Stomach (tissue), 9 donors: ENCODE data around the gene ILK. TPM values are rescaled to one million over a fixed set of nuclear protein-coding genes. Genes with fewer than 3 reads are reported as not detected.

Experiments
- DNase-seq, 2 donors: peaks; one replicate each; pipeline versions ENCODE4 v3.0.0 to v3.0.0-alpha.2; 2013 to 2019
- H3K27ac ChIP-seq, 5 donors: fragments of 200-600 bp in 4 of 5; sonication (generic) in 4 of 5; one replicate each; pipeline ENCODE4 v1.5.1; 2013 to 2019; ENCODE audit warnings: mild to moderate bottlenecking in 1 of 5, moderate library complexity in 1 of 5
- H3K27me3 ChIP-seq, 3 donors: fragments of 200-600 bp; sonication (generic); one replicate each; pipeline ENCODE4 v1.5.1; 2017 to 2019; ENCODE audit warnings: mixed run types in 1 of 3
- H3K36me3 ChIP-seq, 4 donors: fragments of 200-600 bp; sonication (generic); 1 replicate in 3 of 4; 2 replicates in 1 of 4; pipeline ENCODE4 v1.5.1; 2016 to 2019
- H3K4me1 ChIP-seq, 4 donors: fragments of 200-600 bp; sonication (generic); one replicate each; pipeline ENCODE4 v1.5.1; 2016 to 2019
- H3K4me3 ChIP-seq, 4 donors: fragments of 200-600 bp; sonication (generic) in 3 of 4; one replicate each; pipeline ENCODE4 v1.5.1; 2016 to 2019; ENCODE audit warnings: mild to moderate bottlenecking in 1 of 4
- H3K9me3 ChIP-seq, 4 donors: fragments of 200-600 bp; sonication (generic); one replicate each; pipeline ENCODE4 v1.5.1; 2016 to 2019
- CTCF ChIP-seq, 7 experiments: fragments of 450-650 bp in 4 of 7; fragments of 200-600 bp in 3 of 7; sonication (generic) in 3 of 7; IDR thresholded peaks; one replicate each; pipeline ENCODE4 v1.5.1; 2016 to 2019; ENCODE audit warnings: antibody characterized with exemption in 7 of 7, control low read depth in 2 of 7, mild to moderate bottlenecking in 1 of 7
- EP300 ChIP-seq: sonication (generic); formaldehyde crosslinking; IDR thresholded peaks from one replicate; pipeline ENCODE4 v1.6.1; 2017; ENCODE audit warnings: antibody characterized with exemption
- POLR2A ChIP-seq, 4 donors: fragments of 450-650 bp; IDR thresholded peaks; one replicate each; pipeline ENCODE4 v1.6.1; 2016; ENCODE audit warnings: antibody characterized with exemption in 4 of 4, control low read depth in 2 of 4, mild to moderate bottlenecking in 1 of 4, moderate library complexity in 1 of 4
- POLR2AphosphoS5 ChIP-seq, 3 donors: sonication (generic); formaldehyde crosslinking; IDR thresholded peaks; one replicate each; pipeline ENCODE4 v1.6.1; 2016; ENCODE audit warnings: antibody characterized with exemption in 3 of 3
- WGBS, 5 donors: extraction: QIAGEN DNeasy Blood & Tissue Kit in 3 of 5; methylation state at CpG; one replicate each; pipeline versions ENCODE4 v1.1.5 to v1.1.7; 2013 to 2018; 5-methylcytosine and 5-hydroxymethylcytosine counted together
- intact Hi-C: fragments of 100-400 bp; cut with DNase I; formaldehyde crosslinking; loops from one replicate; pipeline ENCODE4 v1.15.1; 2023; ENCODE audit warnings: low total_unique reads
- polyA plus RNA-seq, 3 donors: library from polyadenylated mRNA; stranded (reverse); fragments of 200-250 nt; gene quantifications; one replicate each; pipeline ENCODE4 v1.2.3, GENCODE V29; 2013
- total RNA-seq, 5 donors: library from RNA; depleted of rRNA; stranded (reverse); fragments of >200 nt; gene quantifications; one replicate each; pipeline versions ENCODE4 v1.1.0 to v1.2.3, GENCODE V29; 2014 to 2016
- donor health status: healthy with polysubstance abuse.
- donor health status: Bipolar disorder and iron deficiency.
- donor health status: healthy.

Gene ILK
- total and polyA plus RNA-seq, 8 donors: 60.0 to 308 (median 124) TPM

- peak in 1 of 2 donors; percentile 55 for DNase-seq
- Histone ChIP-seq H3K4me1 (peaks cover 0 to 37% (median 14%) of the 10 kb centered on the region in 4 donors), H3K27me3 (peaks cover 0 to 25% (median 12%) of the 10 kb centered on the region in 3 donors), H3K27ac (peak overlapping the region; percentile 52 to 87 (median 69)), H3K9me3 (no peaks in the 10 kb centered on the region), H3K4me3 (peak overlapping the region; percentile 46 to 54 (median 50)), H3K36me3 (no peaks in the 10 kb centered on the region)
- TF ChIP-seq EP300 (no peak), POLR2AphosphoS5 (IDR thresholded peaks at IDR 0.05) (no peak)
- intact Hi-C loops: no loop called here
- 32 to 42% (median 40%) methylated on average over 9 of the region's 9 CpGs for WGBS, 5 donors
These were observed 50.9 kb downstream of the ILK start for GRCh38 chr11:6654281-6655019.

- no peaks in the 10 kb centered on the region for H3K9me3 ChIP-seq
- H3K27me3 ChIP-seq: peaks cover 0 to 25% (median 12%) of the 10 kb centered on the region in 3 donors
- DNase-seq: peak in 1 of 2 donors; percentile 75
- 8 to 18% (median 9%) methylated on average over 13 to 84 of the region's 84 CpGs for WGBS, 5 donors
- TF ChIP-seq POLR2A (IDR thresholded peaks at IDR 0.05) (no peak), EP300 (no peak), POLR2AphosphoS5 (IDR thresholded peaks at IDR 0.05) (no peak), CTCF (IDR thresholded peaks at IDR 0.05) (no peak)
- no peaks in the 10 kb centered on the region for H3K36me3 ChIP-seq
- intact Hi-C loops: no loop called here
- H3K4me1 ChIP-seq: peaks cover 0 to 33% (median 14%) of the 10 kb centered on the region in 4 donors
- peak overlapping the region; percentile 52 to 87 (median 73) for H3K27ac ChIP-seq
- peak overlapping the region; percentile 46 to 54 (median 50) for H3K4me3 ChIP-seq
These were observed 51.6 kb downstream of the ILK start for GRCh38 chr11:6655020-6655789.

- H3K4me3 ChIP-seq: peak within 1 kb of the TSS; percentile 46 to 54 (median 50)
- 9 to 31% (median 23%) methylated on average over 12 to 38 of the region's 56 CpGs for WGBS, 5 donors
- no peaks in the 10 kb centered on the region for H3K36me3 ChIP-seq
- intact Hi-C loops: no loop called here
- no peak for TF ChIP-seq EP300
- no peak for TF ChIP-seq CTCF (IDR thresholded peaks at IDR 0.05)
- TF ChIP-seq POLR2AphosphoS5 (IDR thresholded peaks at IDR 0.05): no peak
- TF ChIP-seq POLR2A (IDR thresholded peaks at IDR 0.05): no peak
- peak within 1 kb of the TSS; percentile 60 to 87 (median 73) for H3K27ac ChIP-seq
- peak in 1 of 2 donors; percentile 83 for DNase-seq
- H3K9me3 ChIP-seq: no peaks in the 10 kb centered on the region
- peaks cover 0 to 25% (median 12%) of the 10 kb centered on the region in 3 donors for H3K27me3 ChIP-seq
- peaks cover 0 to 33% (median 14%) of the 10 kb centered on the region in 4 donors for H3K4me1 ChIP-seq
These were observed 52.4 kb downstream of the ILK start, which contains the start of gene DCHS1 for GRCh38 chr11:6655790-6656583. DCHS1 (minus strand) TSS chr11:6655809; CDS start chr11:6641613, 14,196 bp downstream.

- no peak for DNase-seq
- WGBS, 5 donors: 38 to 63% (median 56%) methylated on average over 4 of the region's 4 CpGs
- intact Hi-C loops: no loop called here
These were observed 53.0 kb downstream of the ILK start for GRCh38 chr11:6656584-6656915.

More at GRCh38 chr11:6656584-6656915, 53.0 kb downstream of the ILK start:
- H3K27me3 ChIP-seq: peaks cover 0 to 25% (median 12%) of the 10 kb centered on the region in 3 donors
- no peaks in the 10 kb centered on the region for H3K9me3 ChIP-seq
- TF ChIP-seq POLR2A (IDR thresholded peaks at IDR 0.05): no peak
- no peak for TF ChIP-seq CTCF (IDR thresholded peaks at IDR 0.05)
- TF ChIP-seq POLR2AphosphoS5 (IDR thresholded peaks at IDR 0.05): no peak
- TF ChIP-seq EP300: no peak
- peak overlapping the region in 1 of 4 donors; percentile 54 for H3K4me3 ChIP-seq
- peak overlapping the region in 4 of 5 donors; percentile 60 to 87 (median 74) for H3K27ac ChIP-seq
- H3K4me1 ChIP-seq: peaks cover 0 to 33% (median 14%) of the 10 kb centered on the region in 4 donors
- no peaks in the 10 kb centered on the region for H3K36me3 ChIP-seq
